ENCODE measurements around the gene OGFOD2. TPM values are rescaled to one million over a fixed set of nuclear protein-coding genes. Genes with fewer than 3 reads are reported as not detected.
A peak's percentile ranks its signal among the peaks of the same experiment; 100 is the strongest.

OGFOD2 gene
- total and polyA plus RNA-seq, 2 donors (not counting 1 experiment from before 2014, with no cell fraction given), result 26.7 to 99.3 TPM

GRCh38 chr12:122982963-122983788 is 8.1 kb downstream of the OGFOD2 start:
- H3K27ac Mint-ChIP-seq, result peak overlapping the region; percentile 70
- H3K9ac ChIP-seq (ENCODE audit: low read length), result no peak overlapping the region
- no peak for ATAC-seq (ENCODE audit: low read depth)
- intact Hi-C loops (cut with micrococcal nuclease), result no loop called here
- 92% methylated on average over 19 of the region's 21 CpGs for WGBS (ENCODE audit: insufficient coverage)
- TF ChIP-seq CTCF (IDR thresholded peaks at IDR 0.05) (no peak), EZH2 (IDR thresholded peaks at IDR 0.05; ENCODE audit: borderline replicate concordance, insufficient read depth, low read depth, low read length, poor library complexity, severe bottlenecking) (no peak)
- ChIA-PET POLR2A (interaction anchor here (0.7 kb wide), 1 partner anchor 124 kb away, joined by 3 read pairs; no protein-coding TSS in a partner anchor), CTCF (interaction anchor here (1.0 kb wide), 1 partner anchor 255 kb away, joined by 4 read pairs; no protein-coding TSS in a partner anchor)
- H3K79me2 ChIP-seq (ENCODE audit: control insufficient read depth, insufficient read depth, low read length), result peaks cover 35% of the 10 kb centered on the region
- peak overlapping the region in 1 of 2 donors; percentile 77 for H3K27ac ChIP-seq (ENCODE audit: low read length in 2 of 2)
- H3K4me3 ChIP-seq (ENCODE audit: control extremely low read depth in 1 of 5, extremely low read depth in 1 of 5, insufficient read depth in 1 of 5, low read depth in 2 of 5, low read length in 4 of 5), result no peak overlapping the region
- H3K36me3 ChIP-seq (replicated peaks in 1 of 2; ENCODE audit: control extremely low read depth in 1 of 2, control insufficient read depth in 1 of 2, extremely low read depth in 1 of 2, insufficient read depth in 2 of 2, low read length in 1 of 2), result peaks cover 0 to 24% of the 10 kb centered on the region in 2 experiments
- DNase-seq, result no peak
- peaks cover 44% of the 10 kb centered on the region for H3K4me1 Mint-ChIP-seq
- no peaks in the 10 kb centered on the region for H3K27me3 Mint-ChIP-seq
- H3K27me3 ChIP-seq (replicated peaks in 1 of 4; ENCODE audit: control extremely low read depth in 1 of 4, control insufficient read depth in 3 of 4, insufficient read depth in 4 of 4, low read length in 3 of 4), result no peaks in the 10 kb centered on the region
- H3K9me3 ChIP-seq (ENCODE audit: control extremely low read depth in 1 of 3, control insufficient read depth in 2 of 3, insufficient read depth in 1 of 3, low read length in 2 of 3), result no peaks in the 10 kb centered on the region
- H3K4me3 Mint-ChIP-seq, result peak overlapping the region; percentile 91
- H3K9me3 Mint-ChIP-seq (ENCODE audit: insufficient read depth), result no peaks in the 10 kb centered on the region
- H3K4me2 ChIP-seq (replicated peaks; ENCODE audit: low read depth, low read length, poor library complexity, severe bottlenecking), result peak overlapping the region; percentile 90
- H3K4me1 ChIP-seq (ENCODE audit: control insufficient read depth in 2 of 2, insufficient read depth in 2 of 2, low read length in 2 of 2), result peaks cover 24 to 42% of the 10 kb centered on the region in 2 donors
- no peak overlapping the region for H2AFZ ChIP-seq (ENCODE audit: insufficient read depth, low read depth, low read length, poor library complexity, severe bottlenecking)
- H4K20me1 ChIP-seq (ENCODE audit: control insufficient read depth, insufficient read depth, low read length, poor library complexity, severe bottlenecking), result peaks cover 27% of the 10 kb centered on the region
